T1000 (cell line): Measurements from ENCODE around the gene ACOT8.
"Not testable (repeated sequence)": the region's sequence is repeated elsewhere in the genome, so short reads cannot be mapped to it uniquely, and the experiment has no call there.

Experiments
- DNase-seq: peaks from one replicate; lab custom pipeline; 2025; ENCODE audit warnings: mixed read lengths; lab: John Stamatoyannopoulos, UW

Gene ACOT8

GRCh38 chr20:45852326-45852725 is 4.9 kb downstream of the ACOT8 start:
- no peak for DNase-seq

DNA sequence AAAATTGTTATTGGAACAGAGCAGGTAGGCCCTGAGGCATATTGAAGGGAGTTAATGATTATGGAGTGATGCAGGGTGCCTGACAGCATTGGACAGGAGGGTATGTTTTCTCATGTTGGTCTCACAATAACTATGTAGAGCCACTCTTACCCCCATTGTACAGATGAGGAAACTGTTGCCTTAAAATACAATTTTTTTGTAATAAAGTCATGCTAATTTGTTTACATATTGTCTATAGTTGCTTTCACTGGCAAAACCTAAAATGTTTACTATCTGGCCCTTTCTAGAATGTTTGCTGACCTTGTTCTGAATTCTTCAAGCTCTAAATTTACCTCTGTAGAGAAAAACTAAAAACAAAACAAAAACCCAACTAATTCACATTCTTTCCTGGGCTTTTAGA is 5.7 kb downstream of the ACOT8 start:
- no peak for DNase-seq

DNA sequence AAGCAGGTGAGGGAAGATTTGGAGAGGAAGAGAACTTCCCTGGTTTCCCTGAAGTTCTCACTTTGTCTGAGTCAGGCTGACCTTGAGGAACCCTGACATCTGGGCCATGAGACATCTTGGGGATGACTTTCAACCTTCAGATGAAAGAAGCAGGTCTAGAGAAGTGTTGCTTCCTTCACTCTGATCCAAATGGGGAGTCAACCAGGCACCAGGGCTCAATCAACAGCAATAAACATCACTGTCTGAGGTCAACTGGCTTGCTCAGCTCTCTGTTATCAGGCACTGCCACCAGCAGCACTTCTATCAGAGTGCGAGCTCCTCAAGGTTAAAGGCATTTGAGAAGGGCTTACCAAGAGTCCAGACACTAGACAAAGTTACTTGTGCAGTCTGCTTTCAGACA is 6.3 kb downstream of the ACOT8 start:
- DNase-seq, result no peak

DNA sequence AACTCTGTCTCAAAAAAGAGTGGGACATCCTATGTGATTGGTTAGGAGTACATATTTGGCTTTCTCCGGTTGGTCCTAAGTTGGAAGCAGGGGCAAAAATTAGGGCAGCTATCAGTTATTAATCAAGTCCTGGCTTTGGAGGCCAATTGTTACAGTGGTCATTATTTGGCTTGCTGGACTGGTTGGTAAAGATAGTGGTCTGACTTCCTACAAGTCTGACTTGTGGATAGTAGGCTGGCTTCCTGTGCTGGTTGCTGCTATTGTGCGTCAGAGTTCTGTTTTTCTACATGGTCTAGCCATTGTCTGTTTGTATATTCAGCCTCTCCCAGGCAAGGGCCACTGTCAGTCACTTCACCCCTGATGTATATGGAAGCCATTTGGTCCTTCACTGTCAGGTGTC is 7.0 kb downstream of the ACOT8 start:
- no peak for DNase-seq

GRCh38 chr20:45848969-45849582 is 8.1 kb downstream of the ACOT8 start:
- no peak for DNase-seq

DNA sequence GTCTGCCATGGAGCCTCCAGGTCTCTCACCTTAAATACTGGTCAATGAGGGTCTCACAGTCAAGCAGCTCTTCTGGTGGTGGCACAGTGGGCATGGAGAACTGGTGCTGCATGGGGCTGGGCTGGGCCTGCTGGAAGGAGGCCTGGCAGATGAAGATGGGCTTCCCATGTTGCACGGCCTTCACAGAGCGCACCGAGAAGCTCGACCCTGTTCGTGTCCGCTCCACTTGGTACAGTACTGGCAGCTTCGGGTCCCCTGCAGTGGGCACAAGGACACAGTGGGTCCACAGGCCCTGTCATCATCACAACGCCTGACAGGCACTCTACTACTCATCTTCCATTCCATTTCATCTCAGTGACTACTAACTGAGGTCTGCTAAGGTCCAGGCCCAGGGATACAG is 8.8 kb downstream of the ACOT8 start:
- no peak for DNase-seq

DNA sequence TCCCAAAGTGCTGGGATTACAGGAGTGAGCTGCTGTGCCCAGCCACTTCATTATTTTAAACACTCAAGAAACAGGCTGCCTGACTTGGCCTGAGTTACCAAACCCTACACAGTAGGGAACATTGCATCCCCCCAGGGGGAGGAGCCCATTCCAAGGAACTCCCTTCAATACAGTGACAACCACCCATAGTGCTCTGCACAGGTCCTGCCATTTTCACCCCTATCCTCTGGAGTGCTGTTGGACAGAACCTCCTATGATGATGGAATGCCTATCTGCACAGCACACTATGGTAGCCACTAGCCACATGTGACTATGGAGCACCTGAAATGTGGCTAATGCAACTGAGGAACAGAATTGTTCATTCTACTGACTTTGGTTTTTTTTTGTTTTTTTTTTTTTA is 11.7 kb downstream of the ACOT8 start:
- DNase-seq, result no peak

DNA sequence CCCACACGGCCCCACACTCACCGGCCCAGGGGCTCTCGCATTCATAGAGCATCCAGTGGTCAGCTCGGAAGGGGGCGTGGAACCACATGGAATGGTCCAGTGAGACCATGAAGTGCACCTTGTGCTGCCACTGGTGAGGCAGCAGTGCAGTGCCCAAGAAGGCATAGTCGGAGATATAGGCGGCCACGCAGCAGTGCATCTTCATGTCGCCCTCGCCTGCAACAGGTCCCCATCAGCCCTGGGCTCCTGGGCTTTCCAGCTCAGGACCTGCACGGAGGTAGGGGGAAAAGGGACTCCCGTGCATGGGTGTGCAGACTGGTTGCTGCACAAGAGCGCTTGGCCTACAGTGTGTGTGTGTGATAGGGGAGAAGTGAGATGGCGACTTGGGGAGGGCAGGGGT is 13.7 kb downstream of the ACOT8 start:
- no peak for DNase-seq

DNA sequence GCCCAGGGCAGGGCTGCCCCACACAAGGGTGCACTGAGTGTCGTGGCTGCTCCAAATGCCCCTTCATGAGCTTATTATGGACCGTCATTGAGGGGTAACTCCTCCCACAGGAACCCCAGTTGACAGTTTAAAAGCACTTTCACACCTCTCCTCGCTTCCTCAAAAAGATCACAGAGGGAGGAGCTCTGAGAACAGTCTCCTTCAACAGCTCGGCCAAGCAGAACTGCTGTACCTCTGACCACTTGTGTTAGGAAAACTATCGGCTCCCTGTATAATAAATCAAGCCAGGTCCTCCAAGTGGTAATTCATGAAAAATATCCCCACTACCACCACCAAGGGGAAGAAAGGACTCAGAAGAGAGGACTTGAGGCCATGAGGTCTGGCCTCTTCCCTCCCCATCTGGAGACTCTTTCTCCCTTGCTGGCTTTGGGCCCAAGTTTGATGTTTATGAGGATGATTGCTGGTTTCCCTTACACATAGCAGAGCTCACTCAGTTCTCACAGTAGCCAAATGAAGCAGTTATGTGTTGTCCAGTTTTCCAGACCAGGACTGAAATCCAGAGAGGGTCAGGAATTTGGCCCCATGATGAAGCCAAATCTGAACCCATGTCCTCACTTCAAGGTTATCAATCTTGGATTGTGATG is 14.9 kb downstream of the ACOT8 start:
- no peak for DNase-seq

DNA sequence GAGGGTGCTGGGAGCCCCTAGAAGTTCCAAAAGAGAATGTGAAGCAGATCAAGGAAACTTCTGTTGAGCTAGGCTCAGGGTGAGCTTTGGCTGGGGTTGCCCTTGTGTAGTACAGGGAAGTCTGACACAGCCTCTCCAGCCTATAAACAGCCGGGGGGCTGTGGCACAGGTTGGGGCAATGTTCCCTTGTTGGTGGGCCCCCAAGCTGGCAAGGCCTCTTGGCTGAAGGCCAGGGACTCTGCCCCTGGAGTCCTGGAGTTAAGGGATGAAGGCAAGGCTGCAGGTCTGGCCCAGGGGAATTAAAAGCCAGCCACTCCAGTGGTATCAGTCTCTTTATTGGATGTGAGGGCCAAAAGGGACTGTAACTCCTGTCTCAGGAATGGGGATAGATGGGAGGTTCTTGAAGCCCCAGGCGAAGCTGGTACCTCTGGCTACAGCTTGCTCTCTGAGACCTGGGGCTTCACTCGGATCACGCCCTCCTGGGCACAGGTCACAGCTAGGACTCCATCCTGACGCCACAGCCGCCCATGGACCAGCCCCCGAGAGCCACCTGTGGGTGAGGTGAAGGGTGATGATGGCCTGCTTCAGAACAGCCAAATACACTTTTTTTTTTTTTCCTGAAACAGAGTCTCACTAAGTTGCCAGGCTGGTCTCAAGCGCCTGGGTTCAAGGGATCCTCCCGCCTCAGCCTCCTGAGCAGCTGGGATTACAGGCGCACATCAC is 15.6 kb downstream of the ACOT8 start:
- DNase-seq, result no peak

GRCh38 chr20:45840700-45841198 is 16.4 kb downstream of the ACOT8 start:
- DNase-seq, result no peak

DNA sequence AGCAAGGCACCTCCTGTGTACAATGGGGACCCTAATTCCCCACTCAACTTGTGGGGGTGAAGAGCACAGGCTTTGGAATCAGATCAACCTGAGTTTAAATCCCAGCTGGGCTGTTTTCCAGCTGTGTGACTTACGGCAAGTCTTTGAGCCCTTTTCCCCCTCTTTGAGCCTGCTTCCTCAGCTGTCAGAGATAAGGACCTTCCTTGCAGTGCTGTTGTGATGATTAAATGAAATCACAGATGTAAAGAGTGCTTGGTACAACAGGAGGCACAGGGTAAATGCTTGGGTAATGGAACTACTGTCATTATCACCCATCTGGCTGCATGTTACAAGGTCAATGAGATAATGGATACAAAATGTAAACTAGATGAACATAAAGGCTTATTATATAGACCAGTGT is 20.4 kb downstream of the ACOT8 start:
- DNase-seq, result no peak

- peak; percentile 45 for DNase-seq
Observed at GRCh38 chr20:45835825-45836224, 21.4 kb downstream of the ACOT8 start.

- DNase-seq, result no peak
Observed at GRCh38 chr20:45835329-45835765, 21.8 kb downstream of the ACOT8 start.

GRCh38 chr20:45834797-45835161 is 22.4 kb downstream of the ACOT8 start:
- DNase-seq, result no peak

DNA sequence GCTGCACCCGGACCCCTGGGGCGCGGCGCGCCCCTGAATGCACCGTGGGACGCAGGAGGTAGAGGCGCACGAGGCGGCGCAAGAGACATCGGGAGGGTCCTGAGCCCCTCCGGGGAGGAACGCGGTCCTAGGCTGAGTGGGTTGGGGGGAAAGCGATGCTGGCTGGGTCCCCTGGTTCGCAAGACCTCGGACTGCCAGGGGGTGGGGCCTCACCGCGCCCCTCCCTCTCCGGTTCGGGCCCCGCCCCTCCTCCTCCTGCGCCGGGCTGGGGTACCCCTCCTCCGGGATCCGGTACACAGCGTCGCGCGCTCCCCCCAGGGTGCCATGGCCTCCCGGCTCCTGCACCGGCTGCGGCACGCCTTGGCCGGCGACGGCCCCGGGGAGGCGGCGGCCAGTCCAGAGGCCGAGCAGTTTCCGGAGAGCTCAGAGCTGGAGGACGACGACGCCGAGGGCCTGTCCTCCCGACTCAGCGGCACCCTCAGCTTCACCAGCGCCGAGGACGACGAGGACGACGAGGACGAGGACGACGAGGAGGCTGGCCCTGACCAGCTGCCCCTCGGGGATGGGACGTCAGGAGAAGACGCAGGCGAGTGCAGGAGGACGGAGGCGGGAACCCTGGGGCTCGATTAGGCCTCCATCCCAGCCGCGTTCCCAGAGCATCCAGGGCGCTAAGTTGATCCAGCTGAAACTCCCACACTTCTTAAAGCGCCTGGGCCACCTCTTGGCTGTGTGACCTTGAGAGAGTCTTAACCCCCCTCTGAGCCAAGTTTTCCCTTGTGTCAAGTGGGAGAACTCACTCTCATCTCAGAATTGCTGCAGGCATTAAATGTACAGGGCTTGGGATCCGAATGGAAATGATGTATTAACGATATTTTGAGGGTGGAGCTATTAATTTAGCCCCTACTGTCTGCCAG is 23.1 kb downstream of the ACOT8 start:
- peak; percentile 83 for DNase-seq

DNA sequence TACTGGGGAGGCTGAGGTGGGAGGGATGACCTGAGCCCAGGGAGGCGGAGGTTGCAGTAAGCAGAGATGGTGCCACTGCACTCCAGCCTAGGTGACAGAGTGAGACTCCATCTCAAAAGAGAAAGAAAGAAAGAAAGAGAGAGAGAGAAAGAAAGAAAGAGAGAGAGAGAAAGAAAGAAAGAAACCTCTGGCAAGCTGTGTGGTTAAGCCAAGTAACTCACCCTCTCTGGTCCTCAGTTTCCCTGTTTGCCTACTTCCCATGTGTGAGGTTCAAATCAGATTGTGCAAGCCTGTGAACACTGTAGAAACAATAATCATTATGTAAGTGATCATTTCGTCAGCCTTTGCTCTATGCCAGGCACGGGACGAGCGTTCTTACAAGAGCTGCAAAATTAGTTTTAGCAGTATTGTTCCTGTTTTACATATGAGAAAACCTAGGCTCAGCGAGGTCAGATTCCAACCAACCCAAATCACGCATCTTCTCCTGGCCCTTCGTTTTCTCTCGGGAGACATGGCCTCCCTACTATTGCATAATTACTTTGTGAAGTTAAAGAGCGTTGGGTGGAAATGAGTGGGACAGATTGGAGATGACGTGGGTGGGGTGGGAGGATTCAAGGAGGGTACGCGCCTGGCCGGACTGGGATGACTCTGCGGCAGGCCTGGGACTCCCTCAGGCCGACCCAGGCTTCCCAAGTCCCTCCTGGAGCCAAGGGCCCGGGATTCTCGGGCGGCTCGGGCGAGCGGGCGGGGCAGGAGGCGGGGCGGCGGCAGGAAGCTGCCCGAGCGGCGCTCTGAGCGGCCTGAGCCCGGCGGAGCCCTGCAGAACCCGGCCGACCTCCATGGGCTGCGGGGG is 23.9 kb downstream of the ACOT8 start, which contains the start of gene SNX21:
SNX21 (plus strand) TSS at position 770 of the 853 bp plus-strand sequence. CDS start 121 bp downstream, outside the sequence.
- DNase-seq, result peak; percentile 93

DNA sequence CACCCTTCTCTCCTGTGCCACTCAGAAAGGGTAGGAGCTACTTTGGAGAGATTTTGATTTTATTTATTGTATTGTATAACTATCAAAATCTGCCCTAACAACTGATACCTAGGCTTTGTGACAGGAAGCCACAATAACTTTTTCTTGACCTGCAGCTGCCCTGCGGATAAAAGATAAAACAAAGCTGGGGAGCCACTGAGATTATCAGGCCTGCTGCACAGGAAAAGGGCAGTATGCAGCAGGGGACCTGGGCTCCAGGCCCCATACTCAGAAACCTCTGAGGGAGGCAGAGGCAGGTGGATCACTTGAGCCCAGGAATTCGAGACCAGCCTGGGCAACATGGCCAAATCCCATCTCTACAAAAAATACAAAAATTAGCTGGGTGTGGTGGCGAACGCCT is 24.6 kb downstream of the ACOT8 start:
- no peak for DNase-seq

DNA sequence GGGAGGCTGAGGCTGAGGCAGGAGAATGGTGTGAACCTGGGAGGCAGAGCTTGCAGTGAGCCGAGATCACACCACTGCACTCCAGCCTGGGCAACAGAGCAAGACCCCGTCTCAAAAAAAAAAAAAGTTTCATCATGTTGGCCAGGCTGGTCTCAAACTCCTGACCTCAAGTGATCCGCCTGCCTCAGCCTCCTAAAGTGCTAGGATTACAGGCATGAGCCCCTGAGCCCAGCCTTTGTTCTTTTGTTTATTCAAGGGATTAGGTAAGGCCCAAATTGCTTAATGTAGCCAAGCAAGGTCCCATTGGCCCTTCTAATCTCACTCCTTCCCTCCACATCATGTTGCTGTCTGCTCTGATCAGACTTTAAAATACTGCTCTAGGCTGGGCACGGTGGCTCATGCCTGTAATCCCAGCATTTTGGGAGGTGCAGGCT is 27.5 kb downstream of the ACOT8 start:
- DNase-seq, result not testable (repeated sequence)

GRCh38 chr20:45828589-45828988 is 28.6 kb downstream of the ACOT8 start:
- no peak for DNase-seq

DNA sequence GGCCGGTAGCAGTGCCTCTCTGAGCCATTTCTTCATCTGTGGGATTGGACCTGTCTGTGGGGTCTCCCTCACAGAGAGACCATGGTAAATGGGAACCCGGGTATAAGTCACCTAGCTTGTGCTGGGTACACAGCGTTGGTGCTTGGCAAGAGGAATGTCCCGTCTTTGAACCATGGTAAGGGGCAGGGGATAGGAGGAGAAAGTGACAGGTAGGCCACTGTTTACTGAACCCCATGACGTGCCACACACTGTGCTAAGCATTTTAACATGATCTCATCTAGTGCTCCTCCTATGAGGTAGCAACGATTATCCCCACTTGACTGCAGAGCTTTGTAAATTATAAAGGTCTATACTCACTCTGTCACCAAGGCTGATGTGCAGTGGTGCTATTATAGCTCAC is 29.5 kb downstream of the ACOT8 start:
- no peak for DNase-seq
